GM18870 (cell line): ENCODE measurements around the gene HS6ST3.

Source experiments
- ATAC-seq: cut with Tn5 transposase; IDR thresholded peaks from one replicate; pipeline ENCODE4 v1.9.1; 2021; ENCODE audit warnings: moderate library complexity; ENCODE audit not compliant: unreplicated experiment

HS6ST3 gene

GRCh38 chr13:96862999-96863398 is 773.1 kb downstream of the HS6ST3 start:
- no peak for ATAC-seq

DNA sequence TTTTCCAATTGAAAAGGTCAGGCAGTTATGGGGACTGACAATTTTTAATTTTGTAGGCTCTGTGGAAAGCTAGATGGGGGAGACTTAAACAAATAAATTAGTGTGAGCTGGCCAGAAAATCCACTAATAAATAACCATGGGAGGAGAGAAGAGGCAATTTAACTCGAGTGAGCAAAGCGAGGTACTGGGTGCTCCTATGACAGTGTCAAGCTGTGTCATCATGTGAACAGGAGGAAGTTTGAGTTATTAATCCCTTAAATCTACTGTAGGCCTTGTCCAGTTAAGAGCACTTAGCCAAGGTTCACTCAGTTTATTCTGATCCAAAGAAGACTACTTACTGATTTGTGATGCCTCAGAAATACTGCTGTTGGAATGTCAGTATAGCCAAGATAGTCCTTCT is 781.6 kb downstream of the HS6ST3 start:
- no peak for ATAC-seq

DNA sequence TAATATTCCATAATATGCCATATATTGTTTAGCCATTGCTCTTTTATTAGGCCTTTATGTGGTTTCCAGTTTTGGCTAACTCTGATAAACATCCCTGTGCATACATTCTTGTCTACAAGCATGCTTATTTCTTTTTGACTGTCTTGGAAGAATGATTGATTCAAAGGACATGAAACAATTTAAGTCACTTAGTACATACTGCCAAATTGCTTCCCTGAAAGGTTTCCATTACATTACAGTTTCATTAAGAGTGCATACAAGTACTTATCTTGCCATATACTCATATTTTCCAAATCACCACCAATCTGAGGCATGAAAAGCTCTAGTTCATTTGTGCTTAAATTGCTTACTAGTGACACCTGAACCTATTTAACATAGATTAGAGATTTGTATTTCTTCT is 790.5 kb downstream of the HS6ST3 start:
- ATAC-seq: no peak
